HG02870 (cell line): ENCODE results near the gene NCAM1.

Experiments
- ATAC-seq: cut with Tn5 transposase; IDR thresholded peaks from one replicate; pipeline ENCODE4 v1.9.1; 2021; ENCODE audit warnings: mild to moderate bottlenecking, moderate library complexity; ENCODE audit not compliant: unreplicated experiment

Gene NCAM1

GRCh38 chr11:113247966-113248365 is 286.7 kb downstream of the NCAM1 start:
- ATAC-seq: no peak

GRCh38 chr11:113248702-113249490 is 287.7 kb downstream of the NCAM1 start:
- ATAC-seq: no peak

DNA sequence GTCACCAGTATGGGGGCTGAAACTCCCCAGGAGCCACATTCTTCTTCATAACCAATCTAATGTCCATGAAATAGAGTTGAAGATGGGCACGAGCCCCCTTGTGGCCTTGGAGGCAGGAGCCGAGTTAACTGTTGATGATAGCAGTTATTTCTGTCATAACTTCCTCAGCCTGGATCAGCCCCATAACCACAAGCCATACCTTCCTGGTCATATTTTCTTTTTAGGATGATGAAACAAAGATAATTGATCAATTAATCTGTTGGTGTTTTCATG is 288.2 kb downstream of the NCAM1 start:
- no peak for ATAC-seq

- ATAC-seq: no peak
Observed at GRCh38 chr11:113249786-113250185, 288.6 kb downstream of the NCAM1 start.

DNA sequence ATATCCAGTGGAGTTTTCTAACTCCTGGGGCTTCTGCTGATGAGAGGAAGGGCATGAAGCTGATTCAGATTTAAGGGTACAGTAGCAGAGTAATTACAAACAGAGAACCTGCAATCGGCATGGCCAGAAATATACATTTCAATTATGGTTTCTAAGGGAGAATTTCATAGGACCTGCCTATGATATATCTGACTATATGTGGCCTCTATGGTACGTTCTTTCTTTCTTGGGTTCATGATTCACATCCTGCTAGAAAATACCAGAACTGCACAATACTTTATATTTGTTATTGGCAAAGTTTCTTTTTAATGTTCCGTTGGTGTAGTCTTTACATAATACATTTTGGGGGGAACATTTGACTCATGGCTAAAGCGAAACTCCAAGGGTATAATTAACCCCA is 290.1 kb downstream of the NCAM1 start:
- ATAC-seq: no peak

GRCh38 chr11:113253406-113253805 is 292.2 kb downstream of the NCAM1 start:
- ATAC-seq: no peak

- no peak for ATAC-seq
Observed at GRCh38 chr11:113255096-113255495, 293.9 kb downstream of the NCAM1 start.

GRCh38 chr11:113255741-113256140 is 294.5 kb downstream of the NCAM1 start:
- no peak for ATAC-seq

- ATAC-seq: no peak
Observed at GRCh38 chr11:113256431-113257202, 295.4 kb downstream of the NCAM1 start.

- ATAC-seq: no peak
Observed at GRCh38 chr11:113260096-113260425, 298.8 kb downstream of the NCAM1 start.

GRCh38 chr11:113260541-113260940 is 299.3 kb downstream of the NCAM1 start:
- no peak for ATAC-seq

GRCh38 chr11:113261709-113262475 is 300.7 kb downstream of the NCAM1 start:
- no peak for ATAC-seq

DNA sequence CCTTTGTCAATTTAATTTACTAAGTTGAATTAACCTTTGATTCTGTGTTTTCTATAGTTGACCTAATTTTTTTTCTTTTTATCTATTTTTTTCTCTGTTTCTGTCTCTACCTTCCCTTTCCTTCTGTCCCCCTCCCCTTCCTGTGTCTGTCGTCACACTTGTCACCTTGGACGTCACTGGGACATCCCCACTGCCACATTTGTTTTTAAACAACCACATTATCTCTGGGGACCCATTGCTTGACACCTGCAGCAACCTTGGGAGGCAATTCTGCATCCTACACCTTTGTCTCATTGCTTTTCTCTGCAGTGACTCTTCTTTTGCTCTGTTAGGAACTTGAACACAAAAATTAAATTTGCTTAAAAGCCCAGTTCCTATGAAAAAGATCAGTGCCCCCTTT is 301.4 kb downstream of the NCAM1 start:
- no peak for ATAC-seq

DNA sequence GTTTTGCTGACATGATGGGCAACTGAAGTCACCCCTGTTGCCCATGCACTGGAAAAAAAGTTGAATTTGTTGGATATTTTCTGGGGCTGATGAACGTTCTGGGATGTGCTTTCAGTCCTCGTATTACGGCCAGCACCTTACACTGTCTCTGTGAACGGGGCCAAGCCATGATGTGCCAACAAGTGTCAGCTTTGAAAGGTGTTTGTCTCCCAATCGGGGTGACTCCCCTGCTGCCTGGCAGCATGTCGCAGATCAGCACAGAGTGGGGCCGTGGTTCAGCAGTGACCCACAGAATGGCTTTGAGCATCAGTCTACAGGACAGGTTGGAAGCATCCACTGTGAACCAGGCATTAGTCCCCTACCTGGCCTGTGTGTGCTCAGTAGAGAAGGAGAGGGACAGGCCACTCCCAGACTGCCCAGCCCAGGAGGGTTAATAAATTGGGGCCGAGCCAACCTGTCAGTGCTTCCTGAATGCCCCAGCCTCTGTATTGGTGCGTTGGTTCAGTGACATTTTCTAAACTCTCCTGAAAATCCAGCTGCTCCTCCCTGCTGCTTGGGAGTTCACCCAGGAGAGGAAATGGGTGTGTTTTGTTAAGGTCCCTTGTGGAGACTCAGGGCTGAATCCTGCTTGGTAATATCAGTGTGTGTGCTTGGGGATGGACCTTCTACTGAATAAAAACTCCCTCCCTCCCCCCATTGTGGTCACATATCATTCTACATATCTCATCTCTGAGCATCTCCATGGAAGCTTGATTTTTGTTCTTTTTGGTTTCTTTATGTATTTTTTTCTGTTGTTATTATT is 302.4 kb downstream of the NCAM1 start:
- no peak for ATAC-seq

DNA sequence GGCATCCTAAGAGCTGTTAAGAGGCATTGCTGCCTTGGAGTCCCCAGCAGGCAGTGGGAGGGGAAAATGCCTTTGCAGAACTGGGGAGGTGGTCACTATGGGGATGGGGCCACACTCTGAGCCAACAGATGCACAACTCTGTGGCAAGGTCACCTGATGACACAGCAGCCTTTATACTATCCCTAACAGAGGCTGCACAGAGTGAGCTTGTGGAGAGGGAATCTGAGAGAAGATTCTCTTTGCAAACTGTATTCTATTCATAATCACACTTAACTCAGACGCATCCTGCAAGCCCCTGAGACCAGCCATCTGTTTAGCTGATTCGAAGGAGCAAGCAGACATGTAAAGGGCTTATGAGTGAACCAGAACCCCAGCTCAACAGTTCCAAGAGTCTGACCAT is 304.1 kb downstream of the NCAM1 start:
- ATAC-seq: no peak

- no peak for ATAC-seq
Observed at GRCh38 chr11:113267493-113267892, 306.3 kb downstream of the NCAM1 start.

DNA sequence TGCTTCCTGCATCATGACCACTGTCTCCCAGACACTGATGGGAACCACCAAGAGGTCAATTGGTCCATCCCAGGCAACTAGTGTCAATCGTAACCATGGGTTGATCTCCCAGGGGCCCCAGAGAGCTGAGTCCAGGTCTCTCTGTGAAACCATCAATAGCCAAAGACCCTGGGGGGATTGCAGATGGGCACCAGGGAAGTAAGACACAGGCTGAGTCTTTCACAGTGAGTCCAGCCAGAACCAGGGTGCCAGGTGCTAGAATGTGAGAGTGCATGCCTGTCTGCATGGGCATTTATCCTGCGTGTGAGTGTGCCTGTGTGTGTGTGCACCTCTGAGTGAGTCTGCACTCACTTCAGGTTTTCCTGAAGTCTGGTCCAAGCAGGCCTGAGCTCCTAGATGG is 307.9 kb downstream of the NCAM1 start:
- ATAC-seq: no peak

GRCh38 chr11:113269636-113270035 is 308.4 kb downstream of the NCAM1 start:
- ATAC-seq: no peak

DNA sequence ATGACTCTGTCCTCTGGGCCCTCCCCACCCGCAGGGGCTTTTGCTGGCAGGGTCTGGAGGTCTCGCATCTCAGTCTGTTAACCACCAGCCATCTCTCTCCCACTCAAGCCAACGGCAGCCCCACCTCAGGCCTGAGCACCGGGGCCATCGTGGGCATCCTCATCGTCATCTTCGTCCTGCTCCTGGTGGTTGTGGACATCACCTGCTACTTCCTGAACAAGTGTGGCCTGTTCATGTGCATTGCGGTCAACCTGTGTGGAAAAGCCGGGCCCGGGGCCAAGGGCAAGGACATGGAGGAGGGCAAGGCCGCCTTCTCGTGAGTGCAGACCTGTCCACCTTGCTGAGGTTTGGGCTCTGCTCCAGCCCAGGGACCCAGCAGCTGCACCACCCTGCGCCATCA is 308.9 kb downstream of the NCAM1 start:
- ATAC-seq: no peak

DNA sequence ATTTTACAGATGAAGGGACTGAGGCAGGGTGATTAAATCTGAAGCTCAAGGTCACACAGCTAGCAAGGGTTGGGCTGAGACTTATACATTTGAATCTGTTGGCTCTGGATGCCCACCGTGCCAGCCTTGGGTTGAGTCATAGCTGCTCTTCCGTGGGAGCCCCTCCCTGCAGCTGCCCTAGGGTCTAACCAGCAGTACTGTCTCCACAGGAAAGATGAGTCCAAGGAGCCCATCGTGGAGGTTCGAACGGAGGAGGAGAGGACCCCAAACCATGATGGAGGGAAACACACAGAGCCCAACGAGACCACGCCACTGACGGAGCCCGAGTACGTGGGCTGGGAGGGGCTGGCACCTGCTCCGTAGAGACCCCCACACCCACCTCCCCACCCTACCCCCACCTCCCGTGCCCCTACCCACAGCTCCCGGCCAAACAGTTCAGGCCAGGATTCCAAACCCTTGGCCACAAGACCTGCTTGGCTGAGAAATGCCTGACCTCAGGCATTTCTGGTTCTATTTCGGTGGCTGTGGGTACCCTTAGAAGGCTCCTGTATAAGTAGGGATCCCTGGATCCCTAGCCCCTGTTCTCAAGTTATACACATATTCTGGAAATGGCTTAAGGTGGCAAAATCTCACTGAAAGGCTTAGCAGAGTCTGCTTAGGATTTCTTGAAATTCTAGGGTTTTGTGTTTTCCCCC is 310.5 kb downstream of the NCAM1 start:
- ATAC-seq: no peak

GRCh38 chr11:113272281-113272680 is 311.1 kb downstream of the NCAM1 start:
- ATAC-seq: no peak
